Activated T-cell treated with anti-CD3 and anti-CD28 coated beads for 24 hours (primary cell): ENCODE results near the gene MOCS2.
"Not testable (repeated sequence)": the region's sequence is repeated elsewhere in the genome, so short reads cannot be mapped to it uniquely, and the experiment has no call there.

Source experiments
- DNase-seq: peaks from one replicate; pipeline ENCODE4 v3.0.0-alpha.2; 2020; ENCODE audit warnings: low read depth

The MOCS2 gene, protein sequence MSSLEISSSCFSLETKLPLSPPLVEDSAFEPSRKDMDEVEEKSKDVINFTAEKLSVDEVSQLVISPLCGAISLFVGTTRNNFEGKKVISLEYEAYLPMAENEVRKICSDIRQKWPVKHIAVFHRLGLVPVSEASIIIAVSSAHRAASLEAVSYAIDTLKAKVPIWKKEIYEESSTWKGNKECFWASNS

DNA sequence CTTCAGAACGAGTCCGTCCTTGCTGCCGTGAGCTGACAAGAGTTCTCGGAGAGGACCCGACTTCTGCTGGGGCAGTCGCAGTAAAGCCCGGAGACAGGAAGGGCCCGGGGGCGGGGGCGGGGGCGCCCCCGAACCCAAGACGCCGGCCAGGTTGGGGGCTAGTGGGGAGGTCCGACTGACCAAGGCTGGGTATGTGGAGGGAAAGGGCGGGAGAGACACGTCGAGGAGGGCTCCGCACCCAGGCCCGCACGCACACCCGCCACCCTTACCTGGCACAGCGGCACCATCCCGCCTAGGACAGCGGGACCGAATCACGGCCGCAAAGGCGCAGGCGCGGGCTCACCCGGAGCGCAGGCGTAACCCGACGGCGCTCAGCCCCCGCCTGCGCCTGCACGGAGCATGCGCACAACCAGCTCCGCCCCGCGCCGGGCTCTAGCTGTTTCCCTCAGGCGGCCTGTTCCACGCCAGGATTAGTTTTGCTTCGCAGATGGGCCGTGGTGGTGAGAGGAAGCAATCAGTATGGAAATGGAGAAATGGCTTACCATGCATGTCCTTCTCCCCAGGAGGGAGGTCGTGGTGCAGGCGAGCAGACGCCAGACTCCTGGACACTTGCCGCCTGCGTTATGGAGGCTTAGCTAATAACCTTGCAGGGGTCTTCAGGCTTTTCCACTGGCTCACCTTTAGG lies at the start of gene MOCS2:
MOCS2 (minus strand) TSS at position 315 of the 685 bp plus-strand sequence. CDS start 2,583 bp downstream, outside the sequence.
- DNase-seq = peak; percentile 87

DNA sequence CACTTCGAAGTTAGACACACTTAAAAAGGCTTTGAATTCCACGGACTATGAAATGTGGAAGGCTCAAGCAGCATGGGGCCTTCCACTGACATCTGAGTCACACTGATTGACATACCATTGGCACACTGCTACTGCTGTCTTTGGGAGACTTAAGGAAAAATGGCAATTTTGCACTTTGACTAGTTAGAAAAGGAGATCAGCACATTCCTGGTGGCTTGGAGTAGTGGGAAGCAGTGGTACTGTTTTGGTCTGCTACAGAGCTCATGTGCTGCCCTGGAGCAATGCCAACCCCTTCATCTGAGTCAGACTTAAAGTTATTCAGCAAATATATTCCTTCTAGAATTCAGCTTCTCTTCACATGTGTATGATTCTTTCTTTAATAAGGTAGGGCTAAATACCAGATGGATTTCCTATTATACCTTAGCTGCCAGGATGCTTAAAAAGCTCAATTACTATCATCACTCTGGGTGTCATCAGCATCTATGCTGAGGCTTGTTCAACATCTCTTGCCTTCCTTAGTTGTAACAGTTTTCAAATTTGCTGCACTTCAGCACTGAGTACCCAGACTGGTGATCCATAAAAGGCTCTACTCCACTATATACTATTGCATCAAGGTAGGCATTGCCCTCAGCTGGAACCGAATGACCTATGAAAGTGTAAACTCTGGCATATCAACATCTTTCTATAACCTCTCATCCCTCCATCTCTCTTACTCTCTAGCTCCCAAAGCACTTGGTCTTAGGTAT lies 42.3 kb upstream of the MOCS2 start:
- DNase-seq = no peak

DNA sequence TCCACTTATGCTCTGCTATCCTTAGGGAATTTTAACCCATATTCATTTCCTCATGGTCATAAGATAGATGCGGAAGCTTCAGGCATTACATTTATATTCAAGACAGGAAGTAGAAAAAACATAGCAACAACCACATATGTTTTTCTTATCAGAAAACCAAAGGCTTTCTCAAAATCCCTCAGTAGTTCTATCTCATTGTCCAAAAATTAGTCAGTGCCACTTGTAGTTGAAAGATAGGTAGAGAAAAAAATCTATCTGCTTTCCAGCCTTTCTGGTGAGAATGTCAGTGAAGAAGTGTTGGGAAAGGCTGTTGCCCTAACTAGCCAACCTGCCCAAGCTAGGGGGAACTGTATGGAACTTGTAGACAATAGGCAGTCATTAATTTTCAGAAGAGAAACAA lies 23.5 kb upstream of the MOCS2 start:
- no peak for DNase-seq

DNA sequence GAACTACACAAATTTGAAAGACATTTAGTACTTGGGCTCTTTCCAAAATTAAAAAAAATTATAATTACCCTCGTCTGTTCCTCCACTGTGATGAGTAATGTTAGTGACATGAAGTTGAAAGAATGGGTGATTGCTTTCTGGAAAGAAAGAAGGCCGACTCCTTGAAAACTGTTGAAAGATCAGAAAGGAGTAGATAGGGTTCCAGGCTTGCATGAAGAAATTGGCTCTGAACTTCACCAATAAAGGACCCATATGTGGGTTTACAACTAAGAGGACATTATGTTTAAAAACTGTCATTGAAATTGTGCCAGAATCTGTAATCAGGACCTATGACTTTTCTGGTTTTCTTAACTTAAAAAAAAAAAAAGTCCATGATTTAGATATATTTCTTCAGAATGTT lies 20.7 kb upstream of the MOCS2 start:
- DNase-seq = no peak

DNA sequence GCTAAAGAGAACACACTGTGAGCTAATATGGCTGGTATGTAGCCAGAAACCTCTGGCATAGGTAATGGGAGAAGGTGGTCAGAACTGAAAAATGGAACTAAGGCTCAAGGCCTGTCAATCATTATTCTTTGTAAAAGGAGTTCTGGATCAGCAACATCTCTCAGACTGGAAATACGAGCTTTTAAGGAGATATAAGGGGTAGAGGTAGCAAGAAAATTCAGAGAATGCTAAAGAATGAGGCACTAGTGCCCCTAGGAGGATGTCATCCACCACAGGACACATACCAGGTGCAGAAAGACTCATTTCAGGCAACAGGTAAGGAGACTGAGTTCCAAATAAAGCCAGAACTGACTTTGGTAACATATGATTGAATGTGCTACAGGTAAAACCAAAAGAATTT lies 18.9 kb upstream of the MOCS2 start:
- no peak for DNase-seq

DNA sequence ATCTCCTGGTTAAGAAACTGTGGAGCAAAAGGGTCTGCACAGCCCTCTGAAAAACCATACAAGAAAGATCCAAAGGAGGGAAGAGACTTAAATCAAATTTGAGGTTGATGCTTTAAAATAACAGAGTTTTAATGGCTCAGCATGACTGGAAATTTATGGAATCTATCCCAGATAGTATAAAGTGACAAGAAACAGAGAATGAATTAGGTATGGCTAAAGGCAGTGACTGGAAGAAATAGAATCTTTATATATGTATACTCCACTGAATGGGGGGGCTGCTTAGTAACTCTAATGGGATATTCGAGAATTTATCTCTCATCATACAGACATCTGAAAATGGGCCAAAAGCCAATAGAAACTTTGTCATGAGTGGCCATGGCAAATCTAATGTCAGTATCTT lies 17.6 kb upstream of the MOCS2 start:
- no peak for DNase-seq

DNA sequence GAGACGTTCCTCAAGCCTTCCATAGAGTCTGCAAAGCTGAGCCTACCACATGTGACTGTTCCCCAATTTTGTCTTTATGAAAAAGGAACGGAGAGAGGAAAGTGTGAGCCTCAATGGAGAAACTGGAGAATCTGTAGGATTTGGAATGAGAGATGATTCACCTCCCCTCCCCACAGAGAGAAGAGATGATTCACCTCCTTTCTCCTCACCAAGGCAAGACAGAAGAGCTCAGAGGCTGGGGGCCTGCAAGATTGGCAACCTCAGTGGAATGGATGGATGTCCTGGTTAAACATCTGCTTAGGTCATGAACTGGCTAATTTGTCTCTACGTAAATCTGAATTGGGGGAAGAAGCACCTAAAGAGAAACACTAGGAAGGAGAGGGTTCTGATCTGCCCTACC lies 17.0 kb upstream of the MOCS2 start:
- no peak for DNase-seq

DNA sequence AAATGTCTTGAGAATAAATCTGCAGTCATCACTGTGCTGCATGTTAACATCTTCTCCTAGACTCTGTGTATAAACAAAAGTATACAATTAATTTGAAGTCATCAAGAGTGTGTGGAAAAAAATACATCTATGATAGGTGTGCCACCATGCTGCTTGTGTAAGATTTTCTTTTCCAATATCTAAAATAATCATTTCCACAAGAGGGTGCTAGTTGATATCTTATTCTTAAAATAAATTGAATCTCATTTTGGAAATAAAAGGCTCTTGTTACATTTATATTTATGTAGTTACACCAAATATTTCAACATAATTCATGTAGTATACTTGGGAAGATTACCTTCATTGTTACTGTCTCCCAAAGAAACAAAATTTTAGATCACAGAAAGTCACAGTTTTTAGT lies 14.1 kb upstream of the MOCS2 start:
- DNase-seq = no peak

DNA sequence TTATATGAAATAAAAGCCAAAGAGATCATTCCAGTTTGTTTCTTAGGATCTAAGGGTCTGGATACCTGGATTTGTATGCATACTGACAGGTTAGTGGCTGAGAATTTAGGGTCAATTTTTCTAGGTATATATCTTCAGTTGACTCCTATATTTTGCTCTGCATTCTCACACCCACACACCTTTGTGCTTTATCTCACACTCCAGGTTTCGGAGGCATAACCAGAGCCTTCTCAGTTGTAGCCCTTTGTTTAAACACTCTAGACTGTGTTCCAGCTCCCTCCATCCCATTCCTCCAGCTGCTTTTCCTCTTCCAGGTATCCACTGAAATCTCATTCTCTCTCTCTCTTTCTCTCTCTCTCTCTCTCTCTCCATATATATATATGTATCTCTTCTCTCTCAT lies 10.6 kb upstream of the MOCS2 start:
- no peak for DNase-seq

DNA sequence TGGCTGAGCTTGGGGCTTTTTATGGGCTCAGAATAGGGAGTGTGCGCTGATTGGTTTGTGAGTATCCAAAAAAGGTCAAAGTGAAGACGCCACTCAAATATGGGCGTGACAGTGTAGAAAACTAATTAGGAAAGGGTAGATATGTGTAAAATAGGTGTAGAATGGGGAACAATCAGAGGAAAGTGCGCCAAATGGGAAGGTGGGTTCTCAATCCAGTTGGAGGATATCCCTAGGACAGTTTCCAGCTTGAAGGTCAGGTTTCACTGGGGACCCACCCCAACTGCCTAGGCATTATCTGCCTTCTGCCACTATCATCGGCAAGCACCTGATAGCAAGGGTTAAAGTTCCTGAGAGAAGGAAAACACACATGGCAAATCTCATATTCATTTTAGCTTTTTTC lies 9.3 kb upstream of the MOCS2 start:
- no peak for DNase-seq

DNA sequence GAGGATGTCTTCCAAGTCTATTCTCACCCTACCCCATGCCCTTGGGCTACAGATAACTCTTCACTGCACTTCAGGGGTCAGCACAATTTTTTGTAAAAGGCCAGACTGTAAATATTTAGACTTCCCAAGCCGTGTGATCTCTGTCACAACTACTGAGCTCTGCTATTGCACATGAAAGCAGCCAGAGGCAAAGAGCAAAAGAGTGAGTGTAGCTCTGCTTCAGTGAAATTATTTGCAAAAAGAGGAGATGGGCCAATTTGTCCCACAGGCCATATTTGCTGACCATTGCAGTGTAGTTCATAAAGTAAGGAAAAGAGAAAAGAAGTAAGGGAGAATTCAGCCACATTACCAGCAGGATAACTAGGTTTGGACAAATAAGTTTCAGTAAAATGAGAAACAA lies 7.0 kb upstream of the MOCS2 start:
- no peak for DNase-seq

DNA sequence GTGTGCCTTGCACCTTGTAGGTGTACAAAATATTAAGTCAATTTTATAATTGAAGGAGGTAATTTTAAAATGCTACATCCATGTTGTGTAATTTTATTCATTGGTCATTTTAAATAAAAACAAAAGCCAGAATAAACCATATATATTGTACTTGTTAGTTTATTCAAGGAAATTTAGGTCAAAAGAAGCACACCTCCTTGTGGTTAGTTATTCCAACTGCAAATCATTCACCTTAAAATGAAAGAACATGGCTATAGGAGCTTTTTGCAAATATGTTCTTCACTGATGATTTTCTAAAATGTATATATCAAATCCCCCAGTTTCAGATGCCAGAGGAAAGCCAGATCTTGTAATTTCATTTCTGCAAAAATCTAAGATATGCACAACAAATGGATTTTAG lies 5.4 kb upstream of the MOCS2 start:
- no peak for DNase-seq

DNA sequence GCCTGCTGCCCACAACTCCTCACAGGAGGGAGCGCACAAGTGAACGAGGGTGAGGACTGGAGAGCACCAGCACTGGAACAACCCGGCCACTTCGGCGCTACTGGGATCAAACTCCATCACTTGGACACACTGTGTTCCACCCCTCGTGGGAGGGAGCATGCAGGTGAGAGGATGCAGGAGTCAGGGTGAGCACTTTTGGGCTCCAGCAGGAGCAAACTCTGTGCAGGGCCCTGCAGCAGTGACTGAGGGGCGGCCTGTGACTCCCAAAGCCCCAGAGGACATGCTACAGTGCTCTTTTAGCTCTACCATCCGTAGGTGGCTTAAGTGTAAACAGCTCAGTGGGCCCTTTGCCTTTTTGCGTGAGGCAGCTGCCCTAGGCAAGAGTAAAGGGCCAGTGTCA lies 4.4 kb upstream of the MOCS2 start:
- no peak for DNase-seq

DNA sequence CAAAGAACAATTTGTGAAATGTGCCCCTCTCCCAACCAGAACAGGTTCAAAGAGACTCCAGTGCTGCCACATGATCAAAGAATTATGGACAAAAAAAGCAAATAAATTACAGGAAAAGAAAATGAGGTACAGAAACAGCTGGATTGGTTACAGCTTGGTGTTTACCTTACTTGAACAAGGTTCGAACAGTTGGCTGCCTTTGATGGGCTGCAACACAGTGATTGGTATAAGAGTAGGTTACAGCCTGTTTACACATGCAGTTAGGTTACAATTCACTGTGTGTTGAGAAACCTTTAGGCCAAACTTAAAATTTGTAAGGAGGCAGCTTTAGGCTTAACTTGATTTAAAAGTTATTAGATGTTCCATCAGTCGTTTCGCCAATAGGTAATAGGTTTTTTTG lies 3.4 kb upstream of the MOCS2 start:
- no peak for DNase-seq

DNA sequence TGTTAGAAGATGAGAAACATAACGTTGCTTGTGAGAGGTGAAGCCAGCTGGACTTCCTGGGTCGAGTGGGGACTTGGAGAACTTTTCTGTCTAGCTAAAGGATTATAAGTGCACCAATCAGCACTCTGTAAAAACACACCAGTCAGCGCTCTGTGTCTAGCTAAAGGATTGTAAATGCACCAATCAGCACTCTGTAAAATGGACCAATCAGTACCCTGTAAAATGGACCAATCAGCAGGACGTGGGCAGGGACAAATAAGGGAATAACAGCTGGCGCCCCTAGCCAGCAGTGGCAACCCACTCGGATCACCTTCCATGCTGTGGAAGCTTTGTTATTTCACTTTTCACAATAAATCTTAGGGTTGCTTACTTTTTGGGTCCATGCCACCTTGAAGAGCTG lies 2.8 kb upstream of the MOCS2 start:
- DNase-seq = not testable (repeated sequence)

DNA sequence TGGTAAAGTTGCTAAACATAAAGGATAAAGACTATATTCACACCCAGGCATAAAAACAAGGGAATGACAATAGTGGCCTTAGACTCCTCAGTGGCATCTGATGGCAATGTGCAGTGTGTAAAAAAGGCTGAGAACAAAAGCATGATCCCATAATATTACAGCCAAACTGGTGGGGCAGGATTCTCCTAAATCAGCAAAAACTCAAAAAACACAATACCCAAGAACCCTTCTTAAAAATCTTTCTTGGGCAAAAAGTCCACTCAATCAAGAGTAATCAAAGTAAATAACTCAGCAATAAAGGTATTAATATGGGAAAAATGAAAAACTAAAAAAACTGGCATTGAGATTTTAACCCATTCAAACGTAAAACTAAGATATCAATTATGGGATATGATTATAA lies 1.6 kb upstream of the MOCS2 start:
- no peak for DNase-seq

DNA sequence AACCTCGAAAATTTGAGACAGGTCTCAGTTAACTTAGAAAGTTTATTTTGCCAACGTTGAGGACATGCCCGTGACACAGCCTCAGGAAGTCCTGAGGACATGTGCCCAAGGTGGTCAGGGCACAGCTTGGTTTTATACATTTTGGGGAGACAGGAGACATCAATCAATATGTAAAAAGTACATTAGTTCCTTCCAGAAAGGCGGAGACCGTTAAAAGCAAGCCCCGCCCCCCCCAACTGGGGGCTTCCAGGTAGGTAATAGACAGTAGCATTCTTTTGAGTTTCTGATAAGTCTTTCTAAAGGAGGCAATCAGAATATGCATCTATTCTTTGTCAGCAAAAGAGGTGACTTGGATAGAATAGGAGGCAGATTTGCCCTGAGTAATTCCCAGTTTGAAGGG lies 599 bp upstream of the MOCS2 start:
- no peak for DNase-seq

DNA sequence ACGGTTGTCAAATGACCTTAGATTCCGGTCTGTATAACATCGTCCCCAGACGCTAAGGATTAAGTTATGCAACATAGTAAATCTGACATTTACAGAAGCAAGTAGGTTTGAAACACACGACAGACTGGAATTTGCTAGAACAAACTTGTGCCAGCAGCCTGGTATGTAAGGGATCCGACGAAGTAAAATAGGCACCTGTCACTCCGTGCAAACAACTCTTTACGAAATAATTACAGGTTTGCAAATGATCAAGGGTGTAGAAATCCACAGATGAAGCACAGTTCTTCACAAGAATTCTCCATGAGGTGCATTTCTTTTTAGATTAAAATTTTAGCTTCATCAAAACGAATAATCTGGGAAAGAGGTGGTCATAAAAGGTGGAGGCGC lies 508 bp downstream of the MOCS2 start:
- no peak for DNase-seq

DNA sequence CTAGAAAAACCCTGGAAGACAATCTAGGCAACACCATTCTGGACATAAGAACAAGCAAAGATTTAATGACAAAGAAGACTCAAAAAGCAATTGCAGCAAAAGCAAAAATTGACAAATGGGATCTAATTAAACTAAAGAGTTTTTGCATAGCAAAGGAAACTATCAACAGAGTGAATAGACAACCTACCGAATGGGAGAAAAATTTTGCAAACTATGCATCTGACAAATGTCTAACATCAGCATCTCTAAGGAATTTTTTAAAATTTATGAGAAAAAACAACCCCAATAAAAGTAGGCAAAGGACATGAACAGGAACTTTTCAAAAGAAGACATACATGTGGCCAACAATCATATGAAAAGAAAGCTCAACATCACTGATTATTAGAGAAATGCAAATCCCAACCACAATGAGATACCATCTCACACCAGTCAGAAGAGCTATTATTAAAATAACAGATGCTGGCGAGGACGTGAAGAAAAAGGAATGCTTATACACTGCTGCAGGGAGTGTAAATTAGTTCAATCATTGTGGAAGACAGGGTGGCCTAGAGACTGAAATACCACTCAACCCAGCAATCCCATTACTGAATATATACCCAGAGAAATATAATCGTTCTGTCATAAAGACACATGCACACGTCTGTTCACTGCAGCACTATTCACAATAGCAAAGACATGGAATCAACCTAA lies 3.8 kb downstream of the MOCS2 start:
- no peak for DNase-seq

DNA sequence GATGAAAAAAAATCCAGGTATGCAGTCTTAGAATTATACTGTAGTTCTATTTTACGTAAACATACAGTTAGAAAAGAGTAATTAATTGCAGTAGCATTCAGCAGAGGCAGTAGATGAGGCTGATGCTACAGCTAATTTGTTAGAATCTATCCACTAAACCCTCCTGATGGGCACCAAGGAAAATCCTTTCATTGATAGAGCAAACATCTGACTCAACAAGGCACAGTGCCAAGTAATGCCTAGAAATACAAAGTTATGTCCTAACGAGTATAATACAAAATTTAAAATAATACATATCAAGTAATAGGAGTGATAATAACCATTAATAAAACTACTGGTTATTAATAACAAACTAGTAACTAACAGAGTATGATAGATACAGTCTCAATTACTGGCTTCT lies 9.0 kb downstream of the MOCS2 start:
- no peak for DNase-seq

DNA sequence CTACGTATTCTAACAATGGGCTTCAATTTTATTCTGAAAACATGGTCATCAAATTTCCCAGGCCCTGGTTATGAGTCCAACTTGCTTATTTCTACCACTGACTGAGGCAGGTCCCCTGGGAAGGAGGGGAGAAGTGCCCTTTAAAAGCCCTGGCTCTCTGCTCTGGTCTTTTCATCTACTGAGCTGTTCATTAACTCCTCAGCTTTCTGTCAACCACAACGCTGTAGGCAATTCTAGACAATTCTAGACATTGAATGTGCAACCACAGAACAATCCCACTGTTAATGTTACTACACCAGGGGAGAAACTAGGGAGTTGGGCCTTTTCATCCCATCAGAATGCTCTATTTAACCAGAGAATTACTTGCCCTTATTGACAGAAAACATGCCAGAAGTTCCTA lies 10.0 kb downstream of the MOCS2 start:
- DNase-seq = no peak

DNA sequence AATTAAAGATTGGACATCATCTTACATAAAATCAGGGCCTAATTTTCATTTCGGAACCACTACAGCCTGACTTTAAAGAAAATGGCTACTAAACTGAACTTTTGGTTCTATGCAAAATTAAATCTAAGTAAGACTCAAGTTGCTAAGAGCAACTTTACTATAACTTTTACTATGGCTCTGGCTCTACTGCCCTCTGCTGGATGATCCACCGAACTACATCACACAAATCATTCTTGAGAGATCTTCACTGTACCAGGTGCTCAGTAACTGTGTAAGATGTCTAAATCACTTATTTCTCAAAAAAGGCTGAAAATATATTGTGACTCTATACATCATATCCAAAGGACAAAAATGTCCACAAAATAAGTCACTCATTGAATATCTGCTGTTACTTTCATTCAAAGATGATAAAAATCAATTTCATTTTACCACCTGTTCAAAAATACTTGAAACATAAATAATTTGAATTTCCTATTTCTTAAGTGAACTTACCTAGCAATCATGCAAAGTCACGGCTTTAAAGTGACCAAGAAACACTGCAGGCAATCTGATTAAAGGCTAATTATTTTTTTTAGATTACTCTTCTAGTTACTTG lies 13.5 kb downstream of the MOCS2 start:
- peak; percentile 61 for DNase-seq

DNA sequence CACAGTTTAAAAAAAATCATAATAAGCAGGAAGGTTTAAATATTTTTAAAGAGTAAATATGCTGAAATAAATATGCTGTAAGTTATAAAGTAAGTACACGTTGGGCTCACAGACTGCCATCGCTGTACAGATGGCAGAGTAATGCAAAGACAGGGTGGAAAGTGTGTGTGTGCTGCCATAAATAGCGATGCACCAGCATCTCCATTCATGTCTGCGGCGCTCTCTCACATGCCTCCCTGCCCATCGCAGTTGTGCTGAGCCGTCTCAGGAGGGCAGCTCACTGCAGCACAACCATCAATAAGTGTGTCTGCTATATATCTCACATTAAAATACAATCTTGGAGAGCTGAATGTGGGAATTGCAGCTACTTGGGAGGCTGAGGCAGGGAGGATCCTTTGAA lies 14.3 kb downstream of the MOCS2 start:
- no peak for DNase-seq
